NCI-H2107 treated with DMSO at 0.1 percent for 48 hours (cell line): ENCODE results near the gene SLC5A5.
"Not testable (repeated sequence)": the region's sequence is repeated elsewhere in the genome, so short reads cannot be mapped to it uniquely, and the experiment has no call there.

ENCODE experiments used
- DNase-seq: peaks from one replicate; lab custom pipeline; 2025; ENCODE audit not compliant: unreplicated experiment; lab: John Stamatoyannopoulos, UW

SLC5A5 gene

DNA sequence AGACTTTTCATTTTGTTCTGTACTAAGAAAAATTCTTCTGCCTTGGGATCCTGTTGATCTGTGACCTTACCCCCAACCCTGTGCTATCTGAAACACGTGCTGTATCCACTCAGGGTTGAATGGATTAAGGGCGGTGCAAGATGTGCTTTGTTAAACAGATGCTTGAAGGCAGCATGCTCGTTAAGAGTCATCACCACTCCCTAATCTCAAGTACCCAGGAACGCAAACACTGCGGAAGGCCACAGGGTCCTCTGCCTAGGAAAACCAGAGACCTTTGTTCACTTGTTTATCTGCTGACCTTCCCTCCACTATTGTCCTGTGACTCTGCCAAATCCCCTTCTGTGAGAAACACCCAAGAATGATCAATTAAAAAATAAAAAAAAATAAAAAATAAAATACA lies 47.4 kb downstream of the SLC5A5 start:
- DNase-seq = not testable (repeated sequence)

DNA sequence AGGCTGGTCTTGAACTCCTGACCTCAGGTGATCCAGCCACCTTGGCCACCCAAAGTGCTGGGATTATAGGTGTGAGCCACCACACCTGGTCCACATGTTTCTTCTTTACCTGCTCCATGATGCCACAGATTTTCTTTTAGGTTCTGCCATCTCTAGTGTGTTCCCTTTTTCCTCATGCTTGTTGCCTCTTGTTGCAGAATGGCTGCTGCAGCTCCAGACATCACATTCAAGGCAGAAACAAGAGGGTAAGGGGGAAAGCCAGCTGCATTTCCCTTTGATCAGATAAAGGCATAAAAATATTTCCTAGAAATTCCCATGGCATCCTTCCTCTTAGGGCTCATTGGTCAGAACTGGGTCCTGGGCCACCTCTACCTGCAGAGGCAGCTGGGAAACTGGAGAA lies 48.8 kb downstream of the SLC5A5 start:
- DNase-seq = no peak

- no peak for DNase-seq
Observed at GRCh38 chr19:17922138-17922537, 50.4 kb downstream of the SLC5A5 start.

- no peak for DNase-seq
Observed at GRCh38 chr19:17926044-17926443, 54.3 kb downstream of the SLC5A5 start.

GRCh38 chr19:17929056-17929455 lies 57.3 kb downstream of the SLC5A5 start:
- DNase-seq = no peak

DNA sequence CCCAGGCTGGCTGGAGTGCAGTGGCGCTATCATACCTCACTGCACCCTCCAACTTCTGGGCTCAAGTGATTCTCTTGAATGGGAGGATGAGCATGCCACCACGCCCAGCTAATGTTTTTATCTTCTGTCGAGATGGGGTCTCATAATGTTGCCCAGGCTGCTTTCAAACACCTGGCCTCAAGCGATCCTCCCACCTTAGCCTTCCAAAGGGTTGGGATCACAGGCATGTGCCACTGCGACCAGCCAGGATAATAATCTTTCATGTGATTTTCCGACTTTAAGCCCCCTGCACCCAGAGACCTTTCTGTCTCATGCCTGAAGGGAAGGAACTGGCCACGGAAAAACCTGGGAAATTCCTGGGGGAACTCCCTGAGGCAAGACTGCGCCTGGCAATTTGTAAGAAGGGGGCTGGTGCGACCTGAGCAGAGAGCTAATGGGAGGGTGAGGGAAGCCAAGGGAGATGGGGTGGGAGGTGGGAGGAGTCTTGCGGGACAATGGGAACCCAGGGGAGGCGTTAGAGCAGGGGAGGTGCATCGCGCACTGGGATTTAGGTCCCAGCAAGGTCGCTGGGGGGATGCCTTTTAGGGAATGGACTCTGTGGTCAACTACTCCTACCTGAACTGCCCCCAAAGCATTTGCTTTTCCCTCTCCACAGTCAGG lies 59.9 kb downstream of the SLC5A5 start:
- peak; percentile 31 for DNase-seq

DNA sequence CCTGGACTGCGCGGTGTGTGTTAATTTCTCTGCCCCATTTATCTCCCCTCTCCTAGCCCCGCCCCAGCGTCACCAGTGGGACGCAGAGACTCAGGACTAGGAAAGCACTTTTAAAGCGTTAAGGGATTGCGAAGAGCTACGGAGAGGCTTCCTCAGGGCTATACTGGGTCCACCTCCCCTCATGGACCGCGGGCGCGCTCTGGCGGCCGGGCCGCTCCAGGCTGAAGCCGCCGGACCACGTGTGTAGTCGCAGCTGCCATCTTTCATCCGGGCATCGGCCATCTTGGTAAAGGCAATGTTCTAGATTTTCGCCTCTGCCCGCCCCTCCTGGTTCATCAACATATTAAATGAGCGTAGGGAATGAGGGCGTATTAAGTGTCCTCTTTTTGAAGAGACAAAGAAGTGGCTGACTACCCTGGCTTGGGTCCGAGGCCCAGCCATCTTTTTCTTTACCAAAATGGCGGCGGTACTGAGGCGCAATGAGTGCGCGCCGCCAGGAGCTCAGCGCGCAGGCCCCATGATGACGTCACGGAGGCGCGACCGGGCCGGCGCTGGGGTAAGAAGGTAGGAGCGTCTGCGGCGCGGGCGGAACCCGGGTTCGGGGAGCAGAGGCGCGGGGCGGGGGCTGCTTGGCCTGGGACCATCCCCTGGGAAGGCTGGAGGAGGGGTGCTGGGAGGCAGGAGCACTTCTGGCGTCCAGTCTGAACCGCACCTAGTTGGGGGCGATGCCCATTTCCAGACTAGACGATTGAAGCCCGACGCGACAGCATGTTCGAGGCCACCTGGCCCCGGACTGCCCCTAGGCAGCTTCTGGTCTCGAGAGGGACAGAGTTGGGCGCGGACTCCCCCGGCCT lies 61.0 kb downstream of the SLC5A5 start, which contains the start of gene CCDC124:
TSS of gene CCDC124 (plus strand) at position 531 of the 854 bp plus-strand sequence. CDS start 3,406 bp downstream, outside the sequence.
- DNase-seq = peak; percentile 67

GRCh38 chr19:17933414-17934129 lies 61.8 kb downstream of the SLC5A5 start:
- no peak for DNase-seq

GRCh38 chr19:17936379-17936778 lies 64.6 kb downstream of the SLC5A5 start:
- no peak for DNase-seq

GRCh38 chr19:17937371-17937900 lies 65.7 kb downstream of the SLC5A5 start:
- no peak for DNase-seq

GRCh38 chr19:17938092-17938845 lies 66.5 kb downstream of the SLC5A5 start:
- peak; percentile 15 for DNase-seq

- DNase-seq = no peak
Observed at GRCh38 chr19:17942181-17942580, 70.4 kb downstream of the SLC5A5 start.

- DNase-seq = no peak
Observed at GRCh38 chr19:17942582-17943273, 71.0 kb downstream of the SLC5A5 start.

DNA sequence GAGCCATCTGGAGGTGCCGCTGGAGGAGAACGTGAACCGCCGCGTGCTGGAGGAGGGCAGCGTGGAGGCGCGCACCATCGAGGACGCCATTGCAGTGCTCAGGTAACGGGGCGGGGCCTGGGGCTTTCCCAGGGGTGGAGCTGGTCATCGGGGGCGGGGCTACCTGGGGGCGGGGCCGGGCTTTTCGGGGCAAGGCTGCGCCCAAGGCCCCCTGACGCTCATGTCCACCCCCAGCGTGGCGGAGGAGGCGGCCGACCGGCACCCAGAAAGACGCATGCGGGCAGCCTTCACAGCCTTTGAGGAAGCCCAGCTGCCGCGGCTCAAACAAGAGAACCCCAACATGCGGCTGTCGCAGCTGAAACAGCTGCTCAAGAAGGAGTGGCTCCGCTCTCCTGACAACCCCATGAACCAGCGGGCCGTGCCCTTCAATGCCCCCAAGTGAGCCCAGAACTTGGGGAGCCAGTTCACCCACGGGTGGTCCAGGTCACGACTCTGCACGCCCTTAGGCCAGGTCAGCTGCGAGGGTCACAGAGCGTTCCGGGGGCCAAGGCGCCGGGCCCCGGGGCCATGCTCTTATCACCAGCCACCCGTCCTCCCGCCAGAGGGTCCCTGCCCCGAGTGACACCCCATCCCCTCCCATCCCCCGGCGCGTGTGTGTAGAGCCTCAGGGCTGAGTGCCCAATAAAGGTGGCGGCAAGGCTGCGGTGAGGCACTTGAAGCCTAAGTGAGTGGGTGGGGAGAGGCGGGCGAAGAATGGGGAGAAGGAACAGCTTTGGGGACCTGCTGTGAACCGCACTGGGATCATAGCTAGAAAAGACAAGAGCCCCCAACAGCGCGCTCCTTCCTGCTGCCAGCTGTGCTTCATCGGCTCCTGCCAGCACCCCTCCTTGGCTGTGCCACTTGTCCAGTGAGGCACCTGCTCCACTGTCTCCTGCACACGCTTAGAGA lies 71.8 kb downstream of the SLC5A5 start:
- peak; percentile 5 for DNase-seq

GRCh38 chr19:17944301-17944700 lies 72.6 kb downstream of the SLC5A5 start:
- DNase-seq = no peak
